NOMO-1 treated with DMSO at 0.1 percent for 48 hours (cell line): ENCODE results near the gene PHC2.

Experiments
- DNase-seq: peaks from one replicate; lab custom pipeline; 2025; ENCODE audit not compliant: unreplicated experiment; lab: John Stamatoyannopoulos, UW

Gene PHC2

GRCh38 chr1:33353531-33353930, 77.4 kb downstream of the PHC2 start:
- DNase-seq: no peak

GRCh38 chr1:33351281-33351660, 79.6 kb downstream of the PHC2 start:
- no peak for DNase-seq

DNA sequence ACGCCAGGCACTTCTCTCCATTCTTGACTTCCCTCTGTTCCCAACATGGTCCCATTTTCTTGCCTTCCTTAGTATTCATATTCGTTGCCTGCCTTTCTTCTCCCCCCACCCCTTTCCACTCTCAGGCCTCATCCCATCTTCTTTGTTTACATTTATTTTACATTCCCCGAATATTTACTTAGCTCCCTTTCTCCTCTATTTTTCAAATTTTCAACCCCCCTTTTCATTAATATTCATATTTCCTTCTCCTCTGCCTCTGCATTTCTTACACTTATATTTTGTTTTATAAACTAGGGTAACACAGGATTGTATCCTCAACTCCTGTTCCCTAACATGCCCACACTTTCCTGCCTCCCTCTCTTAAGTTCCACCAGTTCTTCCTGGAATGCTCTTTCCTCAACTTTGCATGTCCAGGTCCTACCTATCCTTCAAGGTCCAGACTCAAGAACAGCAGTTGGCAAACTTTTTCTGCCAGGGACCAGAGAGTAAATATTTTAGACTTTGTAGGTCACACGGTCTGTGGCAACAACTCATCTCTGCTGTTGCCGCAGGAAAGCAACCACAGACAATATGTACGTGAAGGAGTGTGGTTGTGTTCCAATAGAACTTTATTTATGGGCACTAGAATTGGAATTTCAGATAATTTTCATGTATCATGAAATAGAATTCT, 80.1 kb downstream of the PHC2 start:
- no peak for DNase-seq

- peak; percentile 76 for DNase-seq
Observed at GRCh38 chr1:33349778-33350610, 80.9 kb downstream of the PHC2 start.

DNA sequence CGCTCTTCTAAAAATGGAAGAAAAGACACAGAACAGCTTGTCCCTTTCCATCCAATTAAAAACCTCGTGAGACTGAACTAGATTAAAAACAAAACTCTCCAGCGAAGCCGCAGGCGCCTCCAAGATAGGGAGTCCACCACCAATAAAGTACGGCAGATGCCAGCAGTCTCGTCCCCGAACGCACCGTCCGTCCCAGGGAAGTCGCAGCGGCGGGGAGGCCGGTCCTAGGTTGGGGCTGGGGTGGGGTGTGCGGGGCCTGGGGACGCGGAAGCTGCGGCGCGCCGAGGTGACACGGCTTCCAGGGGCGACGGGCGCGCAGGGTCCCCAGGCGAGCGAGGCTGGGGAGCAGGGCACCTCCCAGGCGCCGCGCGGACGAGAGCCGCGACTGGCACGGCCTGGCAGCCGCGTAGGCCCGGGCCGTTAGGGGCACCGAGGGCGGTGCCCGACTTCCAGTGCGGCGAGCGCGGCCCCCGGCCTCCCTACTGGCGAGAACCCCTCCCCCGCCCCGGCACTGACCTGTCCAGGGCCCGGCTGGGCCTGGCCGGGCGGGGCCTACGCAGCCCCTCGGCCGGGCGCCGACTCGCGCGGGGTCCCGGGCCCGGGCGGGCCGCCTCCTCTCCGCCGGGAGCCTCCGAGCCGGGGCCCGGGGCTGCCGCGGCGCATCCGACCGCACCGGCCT, 81.7 kb downstream of the PHC2 start:
- DNase-seq: peak; percentile 17

DNA sequence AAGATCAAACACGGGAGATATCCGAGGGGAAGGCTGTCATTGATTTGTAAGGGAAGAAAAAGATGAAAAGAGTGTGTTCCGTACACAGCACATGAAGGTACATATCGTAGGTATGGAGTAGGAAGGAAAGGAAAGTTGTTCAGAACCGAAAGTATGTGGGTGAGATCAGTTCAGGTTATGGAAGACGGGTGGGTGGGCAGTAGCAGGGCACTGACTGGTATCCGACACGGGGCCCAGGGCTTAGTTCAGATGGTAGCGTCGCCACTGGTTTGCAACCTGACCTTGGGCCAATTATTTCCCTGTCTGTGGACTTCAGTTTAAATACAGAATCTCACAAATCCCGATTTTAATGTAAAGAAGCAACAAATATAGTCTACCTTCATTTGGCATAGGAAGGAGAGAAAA, 82.2 kb downstream of the PHC2 start:
- DNase-seq: peak; percentile 11

DNA sequence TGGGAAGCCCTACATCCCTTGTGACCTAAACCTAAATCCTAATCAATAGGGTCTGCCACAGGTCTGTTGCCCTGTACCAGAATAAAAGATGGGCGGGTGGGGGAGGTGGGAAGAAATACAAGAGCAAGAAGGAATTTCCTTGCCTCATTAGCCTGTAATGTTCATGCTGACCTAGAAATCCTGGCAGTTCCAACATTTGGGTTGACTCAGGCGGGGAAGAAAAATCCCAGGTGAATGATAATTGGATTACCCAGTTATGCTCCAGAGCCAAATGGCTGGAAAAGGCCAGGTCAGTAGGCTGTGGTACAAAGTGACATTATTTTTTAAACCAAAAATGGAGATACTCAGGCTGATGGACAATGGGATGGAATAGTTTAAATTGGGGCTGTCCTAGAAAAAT, 82.7 kb downstream of the PHC2 start:
- no peak for DNase-seq

- DNase-seq: no peak
Observed at GRCh38 chr1:33347650-33347992, 83.3 kb downstream of the PHC2 start.

DNA sequence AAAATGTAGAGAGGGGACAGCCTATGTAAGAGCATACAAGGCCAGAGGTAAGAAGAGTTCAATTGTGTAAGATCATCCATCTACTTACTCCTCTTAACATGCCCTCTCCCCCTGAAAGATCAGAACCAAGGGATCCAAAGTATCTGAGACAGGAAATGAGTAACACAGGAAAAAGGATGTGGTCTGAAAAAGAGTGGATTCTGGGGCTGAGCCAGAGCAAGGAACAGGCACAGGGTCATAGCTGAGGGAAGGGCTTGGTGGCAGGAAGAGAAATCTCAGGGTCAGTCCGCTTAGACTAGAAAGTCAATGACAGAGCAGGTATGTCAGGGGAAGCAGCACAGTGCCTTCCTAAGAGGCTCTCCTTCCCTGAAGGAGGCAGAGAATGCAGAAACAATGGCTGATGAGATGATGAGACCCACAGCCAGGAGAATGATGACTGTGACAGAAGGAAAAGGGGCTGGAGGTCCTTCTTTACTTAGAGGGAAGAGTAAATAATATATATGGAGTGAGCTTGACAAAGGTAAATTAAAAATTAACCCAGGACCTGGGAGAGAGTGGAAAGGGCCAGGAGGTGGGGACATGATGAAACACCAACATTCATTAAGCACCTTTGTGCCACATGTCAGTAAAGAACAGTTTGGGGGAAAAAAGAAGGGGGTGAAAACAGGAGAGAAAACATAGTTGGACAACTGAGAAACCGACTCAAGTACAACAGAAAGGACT, 83.8 kb downstream of the PHC2 start:
- peak; percentile 16 for DNase-seq

DNA sequence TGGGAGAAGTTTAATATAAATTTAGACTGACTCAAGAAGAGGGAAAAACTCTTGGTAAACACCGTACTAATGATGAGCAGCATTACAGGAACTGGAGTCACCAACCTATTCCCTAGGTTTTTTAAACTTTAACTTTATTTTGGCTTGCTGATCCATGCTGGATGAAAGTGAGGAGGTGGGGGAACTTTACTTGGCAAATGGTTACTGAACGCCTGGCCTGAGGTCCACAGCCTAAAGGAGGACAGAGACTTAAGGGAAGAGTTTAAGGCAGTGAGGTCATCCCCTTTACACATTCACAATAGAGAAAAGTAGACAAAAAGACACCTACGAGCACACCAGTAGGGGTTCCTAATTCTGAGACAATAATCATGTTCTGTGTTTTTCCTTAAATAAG, 84.4 kb downstream of the PHC2 start:
- no peak for DNase-seq

DNA sequence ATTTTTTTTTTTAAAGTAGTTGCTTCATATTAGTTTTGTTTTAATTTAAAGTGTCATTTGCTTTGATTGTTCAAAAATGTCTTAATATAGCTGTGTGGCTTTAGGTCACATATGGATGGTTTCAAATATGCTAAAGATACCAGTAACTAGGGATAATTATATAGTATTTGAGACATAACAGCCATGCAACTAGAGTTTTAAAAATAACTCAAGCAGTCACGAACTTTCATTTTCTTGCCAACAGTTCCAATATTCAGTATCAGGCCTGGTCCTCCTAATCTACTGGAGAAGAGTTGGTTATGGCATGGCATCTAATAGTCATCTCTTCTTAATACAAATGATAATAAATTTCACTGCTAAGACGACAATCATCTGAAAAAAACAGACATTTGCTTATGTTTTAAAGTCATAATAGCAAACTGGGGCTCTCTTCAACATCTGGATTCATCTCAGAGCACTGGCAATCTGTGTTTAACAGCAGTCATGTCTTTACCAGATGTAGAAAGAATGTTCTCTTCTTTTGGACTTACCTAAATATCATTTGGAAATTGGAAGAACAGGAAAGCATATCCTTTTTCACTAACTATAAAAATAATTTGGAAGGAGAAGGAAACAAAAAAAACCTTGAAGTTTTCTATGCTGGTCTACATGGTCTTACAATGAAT, 85.9 kb downstream of the PHC2 start:
- no peak for DNase-seq

DNA sequence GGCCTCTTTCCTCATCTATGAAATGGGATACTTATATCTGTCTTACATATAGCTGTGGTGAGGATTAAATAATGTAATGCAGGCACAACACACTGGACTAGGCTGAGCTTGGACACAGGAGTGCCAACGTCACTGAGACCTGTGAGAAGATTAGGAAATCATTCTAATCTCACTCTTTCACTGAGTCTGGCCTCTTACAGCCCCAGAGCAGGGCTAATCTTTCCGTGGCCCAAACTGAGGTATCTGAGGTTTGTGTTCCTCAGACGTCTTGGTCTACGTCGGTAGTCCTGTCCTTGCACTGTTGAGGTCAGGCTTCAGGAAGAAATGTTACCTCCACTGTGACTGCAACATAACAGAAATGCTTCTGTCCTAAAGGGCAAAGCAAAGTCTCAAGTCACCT, 87.4 kb downstream of the PHC2 start:
- DNase-seq: no peak

- DNase-seq: no peak
Observed at GRCh38 chr1:33342041-33342723, 88.7 kb downstream of the PHC2 start.

DNA sequence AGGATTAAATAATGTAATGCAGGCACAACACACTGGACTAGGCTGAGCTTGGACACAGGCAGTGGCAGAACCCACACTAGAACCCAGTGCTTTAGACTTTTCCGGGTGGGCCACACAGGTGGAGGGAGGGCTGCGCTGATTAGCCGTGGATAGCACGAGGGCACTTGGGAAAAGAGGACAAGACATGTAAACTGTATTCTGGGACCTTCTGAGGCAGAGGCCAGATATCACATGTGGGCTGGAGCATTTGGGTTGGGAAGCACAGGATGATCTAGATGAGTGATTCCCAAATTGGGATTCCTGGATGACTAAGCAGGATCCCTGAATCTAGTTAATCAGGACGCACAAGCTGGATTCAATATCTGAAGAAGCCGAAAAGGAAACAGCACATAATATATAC, 89.7 kb downstream of the PHC2 start:
- no peak for DNase-seq

GRCh38 chr1:33339413-33339812, 91.5 kb downstream of the PHC2 start:
- DNase-seq: no peak

DNA sequence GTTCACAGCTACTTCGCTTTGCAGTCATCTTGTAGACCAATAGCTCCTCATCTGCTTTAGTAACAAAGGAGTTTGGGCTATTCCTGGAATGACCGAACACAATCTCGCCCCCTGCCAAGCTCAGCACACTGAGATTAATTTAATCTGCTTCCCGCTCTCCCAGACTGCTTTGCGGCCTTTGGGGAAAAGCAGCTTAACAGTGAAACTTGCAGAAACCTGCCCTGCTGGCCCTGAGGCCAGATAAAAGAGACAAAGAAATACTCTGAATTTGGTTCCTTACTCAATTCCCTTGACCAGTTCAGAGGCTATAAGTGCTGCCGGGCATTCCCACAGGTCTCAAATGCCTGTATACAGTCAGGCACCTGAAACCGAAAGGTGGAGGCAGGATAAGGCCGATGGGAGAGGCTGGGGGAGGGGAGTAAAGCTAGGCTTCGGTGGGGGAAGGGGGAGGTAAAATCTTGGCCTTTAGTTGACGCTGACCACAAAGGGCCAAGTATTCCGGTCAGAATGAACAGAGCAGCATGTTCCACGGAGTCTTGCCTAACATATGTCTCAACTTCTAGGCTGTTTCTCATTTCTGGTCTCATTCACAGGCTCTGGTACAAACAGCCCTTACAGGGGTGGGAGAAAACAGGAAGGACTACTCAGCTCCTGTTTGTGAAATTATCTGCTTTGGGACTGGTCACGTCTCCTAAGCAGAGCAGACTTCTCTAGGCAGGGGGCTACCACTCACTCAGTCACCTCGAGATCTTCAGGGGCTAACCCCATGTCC, 92.3 kb downstream of the PHC2 start:
- peak; percentile 93 for DNase-seq

GRCh38 chr1:33338048-33338439, 92.9 kb downstream of the PHC2 start:
- DNase-seq: no peak

DNA sequence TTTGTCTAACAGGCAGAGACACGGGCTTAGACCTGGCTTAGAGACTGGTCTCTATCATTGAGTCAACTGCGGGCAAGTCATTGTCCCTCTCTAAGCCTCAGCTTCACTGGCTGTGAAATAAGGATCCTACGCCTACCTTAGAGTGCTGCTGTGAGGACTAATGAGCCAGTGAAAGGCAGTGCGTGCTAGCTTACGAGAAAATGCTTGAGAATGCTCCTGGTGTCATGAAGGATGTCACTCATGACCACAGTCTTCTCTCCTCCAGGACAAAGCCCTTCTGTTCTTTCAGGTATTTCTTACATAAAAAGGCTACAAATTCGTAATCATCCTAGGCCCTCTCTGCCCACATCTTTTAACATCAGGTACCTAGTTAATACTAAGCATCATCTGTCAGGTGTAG, 93.5 kb downstream of the PHC2 start:
- DNase-seq: no peak

DNA sequence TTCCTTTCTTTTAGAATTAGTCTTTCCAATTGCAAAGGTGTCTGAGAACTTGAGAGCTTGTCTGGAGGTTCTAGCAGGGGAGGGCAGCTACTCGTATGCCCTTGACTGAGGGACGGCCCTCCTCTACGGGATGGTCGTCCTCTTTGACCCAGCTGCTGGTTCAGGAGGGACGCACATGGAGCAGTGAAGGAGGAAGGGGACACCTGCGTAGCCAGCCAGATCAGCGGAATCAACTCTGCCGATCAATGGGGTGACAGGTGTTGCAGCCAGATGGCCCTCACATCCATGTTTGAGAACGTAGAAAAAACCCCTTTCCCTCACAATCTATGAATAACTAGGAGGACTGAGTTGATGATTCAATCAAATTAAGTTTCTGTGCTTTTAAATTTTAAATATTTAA, 94.3 kb downstream of the PHC2 start:
- DNase-seq: no peak

- peak; percentile 75 for DNase-seq
Observed at GRCh38 chr1:33335020-33335419, 95.9 kb downstream of the PHC2 start.
